C4-2B (cell line): ENCODE results near the gene FBXL14.

ENCODE experiments used
- H3K27ac ChIP-seq: fragments of 450-650 bp; 2 replicates; pipeline ENCODE4 v1.5.1; 2017
- ZFX ChIP-seq: fragments of 450-650 bp; IDR thresholded peaks from 2 replicates; pipeline ENCODE4 v1.6.1; 2017
- TF ChIP-seq, protein P1 (sequence below): fragments of 450-650 bp; conservative IDR thresholded peaks from 2 replicates; pipeline ENCODE4 v1.5.1; 2017; ENCODE audit warnings: mild to moderate bottlenecking

The FBXL14 gene

DNA sequence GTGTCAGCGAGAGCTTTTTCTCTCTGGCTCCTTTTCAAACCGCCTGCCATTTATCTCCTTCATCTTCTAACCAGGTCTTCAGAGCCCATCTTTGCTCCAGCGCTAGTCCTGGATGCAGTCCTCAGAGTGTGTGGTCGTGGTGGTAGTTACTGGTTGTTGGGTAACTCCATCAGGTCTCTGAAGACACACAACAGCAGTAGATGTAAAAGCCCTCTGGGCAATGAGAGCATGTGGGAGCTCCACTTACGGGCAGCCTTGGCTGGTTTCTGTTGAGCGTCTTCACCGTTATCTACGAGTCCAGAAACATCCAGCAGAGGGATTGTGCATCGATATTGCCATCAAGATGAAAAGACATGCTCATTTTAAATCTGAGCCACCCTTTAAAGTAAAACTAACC is 61.2 kb downstream of the FBXL14 start:
- no peak for TF ChIP-seq ZFX
- TF ChIP-seq, protein P1, sequence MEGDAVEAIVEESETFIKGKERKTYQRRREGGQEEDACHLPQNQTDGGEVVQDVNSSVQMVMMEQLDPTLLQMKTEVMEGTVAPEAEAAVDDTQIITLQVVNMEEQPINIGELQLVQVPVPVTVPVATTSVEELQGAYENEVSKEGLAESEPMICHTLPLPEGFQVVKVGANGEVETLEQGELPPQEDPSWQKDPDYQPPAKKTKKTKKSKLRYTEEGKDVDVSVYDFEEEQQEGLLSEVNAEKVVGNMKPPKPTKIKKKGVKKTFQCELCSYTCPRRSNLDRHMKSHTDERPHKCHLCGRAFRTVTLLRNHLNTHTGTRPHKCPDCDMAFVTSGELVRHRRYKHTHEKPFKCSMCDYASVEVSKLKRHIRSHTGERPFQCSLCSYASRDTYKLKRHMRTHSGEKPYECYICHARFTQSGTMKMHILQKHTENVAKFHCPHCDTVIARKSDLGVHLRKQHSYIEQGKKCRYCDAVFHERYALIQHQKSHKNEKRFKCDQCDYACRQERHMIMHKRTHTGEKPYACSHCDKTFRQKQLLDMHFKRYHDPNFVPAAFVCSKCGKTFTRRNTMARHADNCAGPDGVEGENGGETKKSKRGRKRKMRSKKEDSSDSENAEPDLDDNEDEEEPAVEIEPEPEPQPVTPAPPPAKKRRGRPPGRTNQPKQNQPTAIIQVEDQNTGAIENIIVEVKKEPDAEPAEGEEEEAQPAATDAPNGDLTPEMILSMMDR: no peak
- no peak overlapping the region for H3K27ac ChIP-seq

DNA sequence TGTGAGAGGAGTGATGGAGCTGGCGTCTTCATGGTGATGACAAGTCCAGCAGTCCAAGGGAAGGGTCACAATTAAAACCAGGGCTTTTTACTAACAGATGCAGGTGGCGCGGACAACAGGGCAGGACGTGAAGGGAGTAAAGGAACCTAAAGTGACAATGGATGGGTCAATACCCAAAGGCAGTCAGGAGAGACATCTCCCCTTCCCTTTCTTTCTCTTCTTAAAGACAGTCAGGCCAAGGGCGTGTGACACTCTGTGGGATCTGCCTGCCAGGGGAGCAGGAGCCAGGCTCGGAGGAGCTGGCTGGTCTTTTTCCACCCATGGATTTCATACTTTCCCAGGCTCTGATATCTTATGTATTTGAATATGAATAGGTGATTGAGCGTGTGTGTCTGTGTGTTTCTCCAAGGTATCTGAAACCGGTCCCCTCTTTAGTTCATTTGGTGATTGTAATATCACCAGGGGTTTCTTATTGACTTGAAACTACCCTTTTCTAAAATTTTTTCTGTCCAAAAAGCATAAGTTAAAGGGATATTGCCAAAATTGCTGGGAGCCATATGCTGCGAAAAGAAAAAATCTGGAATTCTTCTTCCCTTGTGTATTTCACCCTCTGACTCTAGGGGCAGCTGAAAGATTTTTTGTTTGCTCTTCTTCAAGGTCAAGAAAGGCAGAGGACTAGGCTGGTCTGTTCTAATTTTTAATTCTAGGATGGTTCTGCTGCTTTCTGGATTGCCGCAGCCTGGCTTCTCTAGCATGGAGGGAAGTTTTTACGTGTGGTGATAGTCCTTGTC is 61.8 kb downstream of the FBXL14 start:
- TF ChIP-seq, protein P1: no peak
- no peak for TF ChIP-seq ZFX
- H3K27ac ChIP-seq: no peak overlapping the region

DNA sequence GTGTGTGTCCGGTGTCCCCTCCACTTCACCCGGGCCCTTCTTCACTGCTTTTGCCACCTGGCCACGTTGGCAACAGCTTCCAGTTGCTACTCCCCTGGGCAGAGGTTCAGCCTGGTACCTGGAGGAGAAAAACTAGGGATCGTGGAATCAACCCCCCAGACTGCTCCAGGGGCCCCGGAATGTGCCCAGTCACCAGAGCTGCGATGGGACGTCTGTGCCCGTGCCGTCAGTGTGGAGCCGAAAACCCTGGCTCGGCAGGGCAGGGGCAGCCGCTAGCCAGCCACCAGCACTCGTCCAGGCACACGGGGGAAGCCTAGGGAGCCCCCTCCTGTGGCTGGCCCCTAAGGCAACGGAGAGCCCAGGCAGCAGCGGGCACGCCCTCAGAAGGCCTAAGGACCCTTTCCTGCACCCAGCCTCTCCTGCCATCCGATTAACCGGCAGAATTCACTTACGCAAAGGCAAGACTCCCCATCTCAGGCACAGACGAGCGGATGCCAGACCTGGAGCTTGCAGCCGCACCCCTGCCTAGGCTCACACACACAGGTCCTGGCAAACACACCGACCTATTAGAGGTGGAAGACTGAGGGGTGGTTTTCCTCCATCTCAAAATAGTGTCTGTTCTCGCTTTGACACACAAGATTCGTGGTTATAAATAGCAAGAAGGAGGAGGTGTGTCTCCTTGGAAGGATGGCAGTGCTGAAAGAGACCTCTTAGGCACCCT is 62.6 kb downstream of the FBXL14 start:
- no peak for TF ChIP-seq ZFX
- TF ChIP-seq, protein P1: no peak
- no peak overlapping the region for H3K27ac ChIP-seq

DNA sequence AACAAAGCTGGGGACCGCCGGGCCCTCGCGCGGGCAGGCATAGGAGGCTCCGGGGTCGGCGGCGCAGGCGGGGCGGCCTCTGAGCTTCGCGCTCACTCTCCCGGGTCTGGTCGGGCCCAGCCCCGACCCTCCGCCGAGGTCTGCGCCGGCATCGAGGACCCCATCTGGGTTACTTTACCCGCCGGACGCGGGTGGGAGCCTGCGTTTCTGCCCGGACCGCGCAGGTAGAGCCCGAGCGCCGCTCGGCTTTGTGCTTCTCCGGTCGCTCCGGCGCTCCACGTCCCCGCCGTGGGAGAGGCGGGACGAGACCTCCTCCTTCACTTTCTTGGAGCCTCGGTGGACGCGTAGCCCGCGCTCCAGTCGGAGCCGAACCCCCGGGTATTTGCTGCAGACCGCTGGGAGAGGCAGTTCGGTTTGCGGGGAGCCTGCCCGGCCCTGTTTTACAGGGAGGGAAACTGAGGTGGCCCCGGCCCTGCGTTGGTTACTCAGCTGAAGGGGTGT is 63.2 kb downstream of the FBXL14 start:
- TF ChIP-seq, protein P1: no peak
- no peak for TF ChIP-seq ZFX
- no peak overlapping the region for H3K27ac ChIP-seq

DNA sequence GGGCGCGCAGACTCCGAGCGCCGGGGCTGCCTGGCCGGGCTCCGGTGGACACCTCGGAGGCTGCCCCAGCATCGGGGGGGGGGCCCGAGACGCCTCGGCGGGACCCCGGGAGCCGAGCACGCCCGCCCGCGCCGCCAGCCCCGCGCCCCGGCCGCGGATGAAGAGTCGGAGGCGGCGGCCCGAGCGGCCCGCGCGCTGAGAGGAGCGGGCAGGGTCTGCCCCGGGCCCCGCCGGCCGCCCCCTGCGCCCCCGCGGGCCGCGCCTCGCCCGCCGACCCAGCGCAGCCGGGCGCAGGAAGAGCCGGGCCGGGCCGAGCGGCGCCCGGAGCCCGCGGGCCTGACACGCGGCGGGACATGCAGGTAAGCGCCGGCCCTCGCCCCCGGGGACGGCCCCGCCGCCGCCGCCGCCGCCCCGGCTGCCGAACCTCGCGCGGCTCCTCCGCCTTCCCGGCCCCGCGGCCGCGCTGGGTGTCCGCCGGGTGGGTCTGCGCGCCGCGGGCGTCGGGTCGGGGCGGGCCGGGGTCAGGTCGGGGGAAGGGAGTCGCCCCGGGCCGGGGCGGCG is 63.7 kb downstream of the FBXL14 start:
- H3K27ac ChIP-seq: no peak overlapping the region
- no peak for TF ChIP-seq ZFX

DNA sequence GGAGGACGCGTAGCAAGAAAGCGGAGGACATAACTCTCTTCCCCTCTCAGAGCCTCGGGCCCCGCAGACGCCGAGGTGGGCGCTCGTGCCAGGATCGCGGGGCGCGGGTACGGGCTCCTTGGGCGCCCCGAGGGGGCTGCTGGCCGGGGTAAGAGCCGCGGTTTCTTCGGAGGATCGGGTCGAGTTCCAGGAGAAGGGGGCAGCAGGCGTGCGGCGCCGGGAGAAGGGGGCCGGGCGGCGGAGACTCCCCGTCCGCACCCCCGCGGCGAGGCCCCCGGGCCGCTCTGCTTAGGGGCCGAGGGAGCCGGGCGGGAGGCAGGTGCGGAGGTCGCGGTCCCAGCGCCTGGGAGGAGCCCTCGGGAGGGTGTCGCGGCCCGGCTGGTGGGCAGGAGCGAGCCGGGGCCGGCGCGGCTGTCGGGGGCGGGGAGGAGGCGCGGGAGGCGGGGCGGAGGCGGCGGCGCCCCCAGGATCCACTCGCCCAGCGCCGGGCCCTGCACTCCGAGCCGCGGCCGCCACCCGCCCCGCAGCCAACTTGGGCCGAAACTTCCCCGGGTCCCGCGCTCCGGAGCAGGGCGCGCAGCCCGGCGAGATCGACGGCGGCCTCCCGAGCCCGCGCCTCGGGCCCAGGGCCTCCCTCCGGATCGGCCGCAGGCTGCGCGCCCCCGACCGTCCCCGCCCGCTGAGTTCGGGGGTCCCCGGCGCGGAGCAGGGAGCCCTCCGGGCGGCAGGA is 64.4 kb downstream of the FBXL14 start:
- TF ChIP-seq, protein P1: no peak
- TF ChIP-seq ZFX: no peak
- no peak overlapping the region for H3K27ac ChIP-seq

DNA sequence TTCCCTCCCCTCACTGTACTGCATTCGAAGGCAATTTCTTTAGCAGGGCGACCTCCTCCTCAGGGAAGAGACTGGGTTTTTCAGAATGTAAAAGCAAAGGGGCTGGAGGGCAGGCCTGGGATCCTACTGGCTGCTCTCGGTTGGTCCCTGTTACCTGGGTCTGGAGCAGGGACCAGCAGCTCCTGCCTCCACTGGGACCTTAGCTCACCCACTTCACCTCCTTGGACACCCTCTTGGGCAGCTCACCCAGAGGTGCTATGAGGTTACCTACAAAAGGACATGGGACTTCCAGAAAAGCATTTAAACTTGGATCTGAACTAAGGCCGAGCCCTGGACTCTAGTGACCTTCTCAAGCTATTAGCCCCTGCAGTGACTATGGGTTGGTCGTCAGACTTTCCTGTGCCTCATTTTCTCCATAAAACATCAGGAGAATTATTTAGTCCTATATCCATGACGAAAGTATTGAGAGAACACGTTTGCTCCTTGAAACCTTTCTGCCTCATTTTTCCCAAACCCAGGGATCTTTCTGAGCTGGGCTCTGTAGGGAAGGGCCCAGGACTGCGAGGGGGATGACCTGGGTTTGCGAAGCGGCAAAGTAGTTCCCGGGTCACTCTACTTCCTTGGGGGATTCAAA is 65.0 kb downstream of the FBXL14 start:
- TF ChIP-seq, protein P1: no peak
- TF ChIP-seq ZFX: no peak
- H3K27ac ChIP-seq: no peak overlapping the region
